Measurements from ENCODE around the gene GGA1.

GRCh38 chr22:37625737-37626136 is 17.1 kb downstream of the GGA1 start:
- TF ChIP-seq POLR2A (IDR thresholded peaks at IDR 0.05; ENCODE audit: low read depth, low read length) (no peak), BHLHE40 (IDR thresholded peaks at IDR 0.05; ENCODE audit: low read depth, low read length) (no peak), CTCF (conservative IDR thresholded peaks at IDR 0.05; ENCODE audit: low read depth, low read length) (no peak), RFX5 (IDR thresholded peaks at IDR 0.05; ENCODE audit: low read depth, low read length) (no peak), MXI1 (IDR thresholded peaks at IDR 0.05; ENCODE audit: borderline replicate concordance, low read depth, low read length) (no peak), ELK1 (IDR thresholded peaks at IDR 0.05; ENCODE audit: borderline replicate concordance, low read depth, low read length) (no peak), USF2 (IDR thresholded peaks at IDR 0.05; ENCODE audit: low read depth, low read length) (no peak), RAD21 (IDR thresholded peaks at IDR 0.05; ENCODE audit: low read length) (no peak), SMC3 (IDR thresholded peaks at IDR 0.05; ENCODE audit: low read depth, low read length) (no peak), MAZ (IDR thresholded peaks at IDR 0.05; ENCODE audit: borderline replicate concordance, low read depth, low read length) (no peak), FOS (IDR thresholded peaks at IDR 0.05; ENCODE audit: low read depth, low read length) (no peak)

Measured in IMR-90 (cell line).